OCI-LY7 (cell line): ENCODE data around the gene HTT.
A peak's percentile ranks its signal among the peaks of the same experiment; 100 is the strongest.

Experiments
- EZH2phosphoT487 ChIP-seq: fragments of 200-600 bp; sonication (generic); IDR thresholded peaks from 2 replicates; pipeline ENCODE4 v1.6.1; 2018; ENCODE audit warnings: low read depth, borderline replicate concordance, mild to moderate bottlenecking, mixed run types, antibody characterized with exemption, low read length, moderate library complexity, mixed read lengths
- TF ChIP-seq, protein P1 (sequence below): fragments of 200-600 bp; sonication (generic); conservative IDR thresholded peaks from 2 replicates; pipeline ENCODE4 v1.5.1; 2014; ENCODE audit warnings: mild to moderate bottlenecking, antibody characterized with exemption, low read length, moderate library complexity, mixed read lengths

- TF ChIP-seq, protein P1, sequence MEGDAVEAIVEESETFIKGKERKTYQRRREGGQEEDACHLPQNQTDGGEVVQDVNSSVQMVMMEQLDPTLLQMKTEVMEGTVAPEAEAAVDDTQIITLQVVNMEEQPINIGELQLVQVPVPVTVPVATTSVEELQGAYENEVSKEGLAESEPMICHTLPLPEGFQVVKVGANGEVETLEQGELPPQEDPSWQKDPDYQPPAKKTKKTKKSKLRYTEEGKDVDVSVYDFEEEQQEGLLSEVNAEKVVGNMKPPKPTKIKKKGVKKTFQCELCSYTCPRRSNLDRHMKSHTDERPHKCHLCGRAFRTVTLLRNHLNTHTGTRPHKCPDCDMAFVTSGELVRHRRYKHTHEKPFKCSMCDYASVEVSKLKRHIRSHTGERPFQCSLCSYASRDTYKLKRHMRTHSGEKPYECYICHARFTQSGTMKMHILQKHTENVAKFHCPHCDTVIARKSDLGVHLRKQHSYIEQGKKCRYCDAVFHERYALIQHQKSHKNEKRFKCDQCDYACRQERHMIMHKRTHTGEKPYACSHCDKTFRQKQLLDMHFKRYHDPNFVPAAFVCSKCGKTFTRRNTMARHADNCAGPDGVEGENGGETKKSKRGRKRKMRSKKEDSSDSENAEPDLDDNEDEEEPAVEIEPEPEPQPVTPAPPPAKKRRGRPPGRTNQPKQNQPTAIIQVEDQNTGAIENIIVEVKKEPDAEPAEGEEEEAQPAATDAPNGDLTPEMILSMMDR, result peak; percentile 99
- TF ChIP-seq EZH2phosphoT487, result no peak
These were observed 32.1 kb downstream of the HTT start for GRCh38 chr4:3106339-3107186.
